Sigmoid colon (tissue), 7 donors: ENCODE measurements around the gene CARMIL1. TPM values are rescaled to one million over a fixed set of nuclear protein-coding genes. Genes with fewer than 3 reads are reported as not detected.

Source experiments
- DNase-seq: peaks from one replicate; pipeline ENCODE4 v3.0.0-alpha.2; 2019
- H3K27ac ChIP-seq, 4 donors: fragments of 200-600 bp; sonication (generic); one replicate each; pipeline ENCODE4 v1.5.1; 2016 to 2019; ENCODE audit warnings: mild to moderate bottlenecking in 1 of 4
- H3K27me3 ChIP-seq, 3 donors: fragments of 200-600 bp; sonication (generic); one replicate each; pipeline ENCODE4 v1.5.1; 2019; ENCODE audit warnings: mild to moderate bottlenecking in 1 of 3
- H3K36me3 ChIP-seq, 4 donors: fragments of 200-600 bp; sonication (generic); one replicate each; pipeline ENCODE4 v1.5.1; 2016 to 2019
- H3K4me1 ChIP-seq, 4 donors: fragments of 200-600 bp; sonication (generic); one replicate each; pipeline ENCODE4 v1.5.1; 2017 to 2019
- H3K4me3 ChIP-seq, 4 donors: fragments of 200-600 bp; sonication (generic); one replicate each; pipeline ENCODE4 v1.5.1; 2017 to 2019; ENCODE audit warnings: mild to moderate bottlenecking in 2 of 4, moderate library complexity in 1 of 4
- H3K9me3 ChIP-seq, 4 donors: fragments of 200-600 bp in 3 of 4; sonication (generic) in 3 of 4; one replicate each; pipeline versions ENCODE4 v1.5.1 to v1.6.1; 2013 to 2019
- CTCF ChIP-seq, 4 experiments: fragments of 450-650 bp in 3 of 4; fragments of 200-600 bp in 1 of 4; IDR thresholded peaks; one replicate each; pipeline ENCODE4 v1.5.1; 2016 to 2019; ENCODE audit warnings: antibody characterized with exemption in 4 of 4, mild to moderate bottlenecking in 3 of 4, moderate library complexity in 2 of 4
- EP300 ChIP-seq, 4 donors: sonication (generic); formaldehyde crosslinking; IDR thresholded peaks; one replicate each; pipeline ENCODE4 v1.6.1; 2017; ENCODE audit warnings: antibody characterized with exemption in 4 of 4
- POLR2A ChIP-seq, 2 donors: fragments of 450-650 bp; IDR thresholded peaks; one replicate each; pipeline ENCODE4 v1.6.1; 2016; ENCODE audit warnings: antibody characterized with exemption in 2 of 2, mild to moderate bottlenecking in 2 of 2, moderate library complexity in 2 of 2
- POLR2AphosphoS5 ChIP-seq, 4 donors: sonication (generic); formaldehyde crosslinking; IDR thresholded peaks; one replicate each; pipeline ENCODE4 v1.6.1; 2017; ENCODE audit warnings: antibody characterized with exemption in 4 of 4
- WGBS, 2 donors: extraction: QIAGEN DNeasy Blood & Tissue Kit; methylation state at CpG; one replicate each; pipeline ENCODE4 v1.1.7; 2013; 5-methylcytosine and 5-hydroxymethylcytosine counted together
- intact Hi-C: fragments of 100-400 bp; cut with DNase I; formaldehyde crosslinking; loops from one replicate; pipeline ENCODE4 v1.15.1; 2023
- polyA plus RNA-seq, 3 donors: library from polyadenylated mRNA; stranded (reverse); fragments of 200-250 nt; gene quantifications; one replicate each; pipeline ENCODE4 v1.2.3, GENCODE V29; 2013
- total RNA-seq, 4 donors: library from RNA; depleted of rRNA; stranded (reverse); fragments of >200 nt; gene quantifications; one replicate each; pipeline ENCODE4 v1.1.0, GENCODE V29; 2016
- donor health status: healthy with polysubstance abuse.
- donor health status: Bipolar disorder and iron deficiency.
- donor health status: healthy.

Gene CARMIL1
- total and polyA plus RNA-seq, 7 donors = 3.4 to 24.0 (median 8.2) TPM

- Histone ChIP-seq H3K4me1 (peaks cover 0 to 7% (median 0%) of the 10 kb centered on the region in 4 donors), H3K36me3 (no peaks in the 10 kb centered on the region), H3K27me3 (no peaks in the 10 kb centered on the region), H3K4me3 (no peak overlapping the region), H3K27ac (peak overlapping the region in 3 of 4 donors; percentile 11 to 64 (median 14)), H3K9me3 (no peaks in the 10 kb centered on the region)
- TF ChIP-seq EP300 (IDR thresholded peaks at IDR 0.05) = no peak
- no peak for TF ChIP-seq POLR2A (IDR thresholded peaks at IDR 0.05)
- TF ChIP-seq POLR2AphosphoS5 (IDR thresholded peaks at IDR 0.05) = no peak
- TF ChIP-seq CTCF (IDR thresholded peaks at IDR 0.05) = no peak
- intact Hi-C loops = no loop called here
- 10 to 34% methylated on average over 10 of the region's 10 CpGs for WGBS, 2 donors
- no peak for DNase-seq
Observed at GRCh38 chr6:25369433-25370177, 90.4 kb downstream of the CARMIL1 start.

- peaks cover 0 to 7% (median 0%) of the 10 kb centered on the region in 4 donors for H3K4me1 ChIP-seq
- 38 to 65% methylated on average over 10 of the region's 10 CpGs for WGBS, 2 donors
- intact Hi-C loops = no loop called here
- H3K27ac ChIP-seq = peak overlapping the region in 1 of 4 donors; percentile 64
- TF ChIP-seq CTCF (IDR thresholded peaks at IDR 0.05) = no peak
- no peak for TF ChIP-seq POLR2A (IDR thresholded peaks at IDR 0.05)
- no peak for TF ChIP-seq EP300 (IDR thresholded peaks at IDR 0.05)
- no peak for TF ChIP-seq POLR2AphosphoS5 (IDR thresholded peaks at IDR 0.05)
- H3K36me3 ChIP-seq = no peaks in the 10 kb centered on the region
- no peak overlapping the region for H3K4me3 ChIP-seq
- DNase-seq = no peak
- H3K9me3 ChIP-seq = no peaks in the 10 kb centered on the region
- no peaks in the 10 kb centered on the region for H3K27me3 ChIP-seq
Observed at GRCh38 chr6:25370178-25371036, 91.2 kb downstream of the CARMIL1 start.

- Histone ChIP-seq H3K27me3 (no peaks in the 10 kb centered on the region), H3K9me3 (peaks cover 0 to 2% (median 0%) of the 10 kb centered on the region in 4 donors), H3K4me3 (no peak overlapping the region), H3K27ac (no peak overlapping the region), H3K4me1 (peaks cover 0 to 7% (median 0%) of the 10 kb centered on the region in 4 donors), H3K36me3 (no peaks in the 10 kb centered on the region)
- no peak for DNase-seq
- intact Hi-C loops = no loop called here
- TF ChIP-seq POLR2AphosphoS5 (IDR thresholded peaks at IDR 0.05) (no peak), CTCF (IDR thresholded peaks at IDR 0.05) (no peak), POLR2A (IDR thresholded peaks at IDR 0.05) (no peak), EP300 (IDR thresholded peaks at IDR 0.05) (no peak)
- WGBS, 2 donors = 90 to 97% methylated on average over 2 of the region's 2 CpGs
Observed at GRCh38 chr6:25371037-25371347, 91.8 kb downstream of the CARMIL1 start.

- Histone ChIP-seq H3K4me3 (no peak overlapping the region), H3K4me1 (no peaks in the 10 kb centered on the region), H3K9me3 (peaks cover 0 to 6% (median 0%) of the 10 kb centered on the region in 4 donors), H3K27me3 (no peaks in the 10 kb centered on the region), H3K27ac (no peak overlapping the region), H3K36me3 (no peaks in the 10 kb centered on the region)
- DNase-seq = no peak
- intact Hi-C loops = no loop called here
- WGBS, 2 donors = 96% methylated on average over 1 of the region's 1 CpG
- TF ChIP-seq POLR2A (IDR thresholded peaks at IDR 0.05) (no peak), CTCF (IDR thresholded peaks at IDR 0.05) (no peak), EP300 (IDR thresholded peaks at IDR 0.05) (no peak), POLR2AphosphoS5 (IDR thresholded peaks at IDR 0.05) (no peak)
Observed at GRCh38 chr6:25375125-25375524, 96.0 kb downstream of the CARMIL1 start.
